NCI-H526 (cell line): ENCODE measurements around the gene PFKL.
"Not testable (repeated sequence)": the region's sequence is repeated elsewhere in the genome, so short reads cannot be mapped to it uniquely, and the experiment has no call there.

Experiments
- DNase-seq, 2 experiments: peaks; one replicate each; lab custom pipeline; 2025; lab: John Stamatoyannopoulos, UW

The PFKL gene

DNA sequence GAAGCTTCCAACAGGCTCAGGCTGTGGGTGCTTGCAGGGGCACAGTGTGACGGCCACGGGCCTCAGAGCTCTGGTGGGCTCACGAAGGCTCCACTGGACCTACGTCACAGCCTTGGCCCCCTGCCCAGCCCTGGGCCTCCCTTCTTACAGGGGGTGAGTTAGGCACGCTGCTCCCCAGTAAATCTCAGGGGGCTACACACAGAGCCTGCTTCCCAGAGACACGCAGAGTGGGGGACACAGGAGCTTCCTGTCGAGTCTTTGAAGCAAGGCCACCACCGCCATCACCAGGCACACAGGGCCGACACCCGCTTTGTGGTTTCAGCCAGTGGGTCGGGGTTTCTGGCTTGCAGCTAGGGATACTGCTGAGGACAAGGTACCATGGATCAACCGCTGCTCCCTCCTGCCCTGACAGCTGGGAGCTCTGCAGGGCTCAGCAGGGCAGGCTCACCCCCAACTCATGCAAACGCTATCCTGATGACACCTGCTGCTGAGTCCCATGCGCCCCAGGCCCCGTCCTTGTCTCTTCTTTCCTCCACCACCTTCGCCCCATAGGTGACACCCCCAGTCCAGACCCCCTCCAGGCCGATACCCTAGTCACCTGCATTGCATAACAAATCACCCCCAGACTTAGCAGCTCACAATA is 44.8 kb downstream of the PFKL start:
- no peak for DNase-seq

DNA sequence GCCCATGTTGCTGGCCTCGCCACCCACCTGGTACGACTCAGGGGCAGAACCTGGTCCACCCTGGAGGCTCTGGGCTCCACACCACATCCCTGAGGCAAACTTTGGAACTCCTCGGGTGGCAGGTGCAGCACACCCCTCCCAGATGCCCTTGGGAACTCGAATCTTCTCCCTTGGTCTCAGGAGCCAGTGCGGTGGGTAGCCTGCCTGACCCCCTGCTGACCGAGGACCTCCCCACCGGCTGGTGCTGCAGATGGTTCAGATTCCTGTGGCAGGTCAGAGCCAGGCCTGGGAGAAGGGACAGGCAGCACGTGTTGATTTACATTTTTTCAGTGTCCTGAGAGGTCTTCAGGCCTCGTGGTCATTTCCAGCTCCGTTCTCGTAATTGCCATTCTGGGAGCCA is 45.6 kb downstream of the PFKL start:
- no peak for DNase-seq

DNA sequence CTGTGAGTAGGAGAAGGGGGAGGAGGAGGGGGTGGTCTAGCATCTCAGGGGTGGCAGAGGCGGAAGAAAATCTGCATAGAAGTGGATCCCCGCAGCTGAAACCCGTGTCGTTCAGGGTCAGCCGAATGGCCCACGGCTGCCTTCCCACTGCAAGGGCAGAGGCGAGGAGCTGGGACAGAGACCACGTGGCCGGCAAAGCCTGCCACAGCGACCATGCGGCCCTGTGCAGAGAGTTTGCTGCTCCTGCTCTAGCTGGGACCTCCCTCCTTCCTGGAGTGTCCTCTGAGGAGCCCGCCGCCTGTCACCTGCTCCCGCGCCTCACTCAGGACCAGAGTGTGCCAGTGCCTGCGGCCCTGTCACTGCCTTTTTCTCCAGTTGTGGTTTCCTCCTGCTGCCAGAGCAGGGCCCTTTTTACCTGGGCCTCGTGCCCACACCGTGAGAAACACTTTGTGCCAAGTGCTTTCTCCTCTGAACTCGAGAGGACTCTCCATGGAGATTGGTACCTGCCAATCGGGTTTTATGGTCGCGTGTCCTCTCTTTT is 48.1 kb downstream of the PFKL start:
- no peak for DNase-seq

DNA sequence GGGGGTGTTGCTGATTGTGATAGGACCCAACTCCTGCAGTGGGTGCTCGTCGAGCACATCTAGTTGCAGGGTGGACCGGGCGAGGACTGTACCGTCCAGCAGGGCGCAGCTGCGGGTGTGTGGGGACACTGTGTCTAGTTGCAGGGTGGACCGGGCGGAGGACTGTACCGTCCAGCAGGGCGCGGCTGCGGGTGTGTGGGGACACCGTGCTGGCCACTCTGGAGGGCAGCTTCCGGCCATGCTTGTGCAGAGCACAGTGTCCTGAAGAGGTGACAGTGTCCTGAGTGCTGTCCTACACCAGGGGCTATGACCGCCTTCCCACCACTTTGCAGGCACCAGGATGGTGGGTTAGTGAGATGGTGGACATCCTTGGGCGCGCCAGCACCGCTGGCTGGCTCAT is 49.0 kb downstream of the PFKL start:
- no peak for DNase-seq

DNA sequence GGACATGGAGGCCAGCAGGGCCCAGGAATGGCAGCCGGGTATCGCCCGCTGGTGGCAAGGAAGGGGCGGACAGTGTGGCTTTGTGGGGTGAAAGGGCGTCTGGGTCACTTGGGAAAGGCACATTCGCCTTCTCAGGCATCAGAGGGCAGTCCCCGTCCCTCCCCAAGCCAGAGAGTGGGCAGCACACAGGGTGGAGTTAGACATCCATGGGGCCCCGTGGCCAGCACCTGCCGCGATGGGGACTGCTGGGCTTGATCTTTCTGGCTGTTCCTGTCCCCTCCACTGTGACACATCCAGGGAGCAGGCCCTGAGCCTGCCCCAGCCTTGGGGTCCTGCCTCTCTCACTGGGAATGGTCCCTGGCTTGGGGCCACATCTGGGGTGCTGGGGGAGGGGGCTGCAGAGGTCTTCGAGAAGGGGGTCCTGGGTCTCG is 49.6 kb downstream of the PFKL start:
- no peak for DNase-seq

DNA sequence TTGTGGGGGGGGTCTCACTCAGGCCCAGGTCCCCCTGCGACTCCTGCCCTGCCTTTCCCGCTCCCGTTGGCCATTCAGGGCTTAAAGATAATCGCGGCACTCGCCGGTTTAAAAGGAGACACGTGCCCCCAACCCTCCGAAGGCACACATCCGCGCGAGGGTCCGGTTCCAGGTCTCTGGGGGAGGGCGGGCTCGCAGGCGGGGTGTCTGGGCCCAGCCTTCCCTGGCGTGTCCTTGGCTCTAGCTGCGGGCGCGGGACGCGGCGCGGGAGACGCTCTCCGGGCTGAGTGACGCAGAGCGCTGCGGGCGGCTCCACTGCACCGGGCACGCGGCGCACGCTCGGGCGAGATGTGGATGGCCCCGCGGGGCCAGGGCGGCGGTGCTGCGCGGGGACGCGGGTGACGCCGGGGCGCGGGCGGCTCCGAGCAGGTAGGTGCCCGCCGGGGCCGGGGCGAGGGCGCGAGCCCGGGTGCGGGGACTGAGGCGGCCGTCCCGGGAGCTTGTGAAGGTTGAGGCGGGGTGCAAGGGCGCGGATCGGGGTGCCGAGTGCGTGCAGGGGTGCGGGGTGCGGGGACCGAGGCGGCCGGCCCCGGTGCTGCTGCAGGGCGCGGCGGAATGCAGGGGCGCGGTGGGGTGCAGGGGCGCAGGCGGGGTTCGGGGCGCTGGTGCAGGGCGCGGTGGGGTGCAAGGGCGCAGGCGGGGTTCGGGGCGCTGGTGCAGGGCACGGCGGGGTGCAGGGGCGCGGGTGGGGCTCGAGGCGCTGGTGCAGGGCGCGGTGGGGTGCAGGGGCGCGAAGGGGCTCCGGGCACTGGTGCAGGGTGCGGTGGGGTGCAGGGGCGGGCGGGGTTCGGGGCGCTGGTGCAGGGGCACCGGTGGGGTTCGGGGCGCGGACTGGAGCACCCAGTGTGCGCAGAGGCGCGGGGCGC is 50.3 kb downstream of the PFKL start:
- DNase-seq = no peak

DNA sequence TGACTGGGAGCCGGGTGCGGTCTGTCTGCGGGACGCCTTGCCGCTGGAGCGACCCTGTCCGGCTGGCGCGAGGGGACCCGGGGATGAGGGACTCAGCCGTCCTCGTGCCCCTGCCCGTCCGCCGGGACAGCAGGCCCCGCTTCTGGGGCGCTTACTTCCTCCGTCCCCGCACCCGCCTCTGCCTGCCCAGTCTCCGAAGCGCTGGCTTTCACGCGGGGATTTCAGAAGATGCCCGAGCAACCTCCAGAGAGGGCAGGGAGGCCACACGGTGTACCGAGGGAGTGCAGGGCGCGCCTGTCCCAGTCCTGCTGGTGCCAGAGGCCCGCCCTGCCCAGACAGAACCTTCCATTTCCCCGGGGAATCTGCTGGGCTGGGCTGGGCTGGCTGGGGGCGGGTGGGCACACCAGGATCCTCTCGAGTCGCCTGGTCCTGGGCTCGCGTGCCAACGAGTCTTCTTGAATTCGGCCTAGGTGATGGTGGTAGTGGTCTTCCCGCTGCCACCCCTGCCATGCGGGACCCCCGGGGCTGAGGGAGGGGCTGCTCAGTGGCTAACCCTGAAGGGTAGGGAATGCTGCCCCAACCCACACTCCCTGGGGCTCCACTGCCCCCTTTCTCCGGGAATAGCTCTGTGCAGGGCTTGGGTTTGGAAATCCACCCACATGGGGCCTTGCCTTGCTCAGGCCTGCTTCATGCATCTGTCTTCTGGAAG is 51.1 kb downstream of the PFKL start:
- no peak for DNase-seq

DNA sequence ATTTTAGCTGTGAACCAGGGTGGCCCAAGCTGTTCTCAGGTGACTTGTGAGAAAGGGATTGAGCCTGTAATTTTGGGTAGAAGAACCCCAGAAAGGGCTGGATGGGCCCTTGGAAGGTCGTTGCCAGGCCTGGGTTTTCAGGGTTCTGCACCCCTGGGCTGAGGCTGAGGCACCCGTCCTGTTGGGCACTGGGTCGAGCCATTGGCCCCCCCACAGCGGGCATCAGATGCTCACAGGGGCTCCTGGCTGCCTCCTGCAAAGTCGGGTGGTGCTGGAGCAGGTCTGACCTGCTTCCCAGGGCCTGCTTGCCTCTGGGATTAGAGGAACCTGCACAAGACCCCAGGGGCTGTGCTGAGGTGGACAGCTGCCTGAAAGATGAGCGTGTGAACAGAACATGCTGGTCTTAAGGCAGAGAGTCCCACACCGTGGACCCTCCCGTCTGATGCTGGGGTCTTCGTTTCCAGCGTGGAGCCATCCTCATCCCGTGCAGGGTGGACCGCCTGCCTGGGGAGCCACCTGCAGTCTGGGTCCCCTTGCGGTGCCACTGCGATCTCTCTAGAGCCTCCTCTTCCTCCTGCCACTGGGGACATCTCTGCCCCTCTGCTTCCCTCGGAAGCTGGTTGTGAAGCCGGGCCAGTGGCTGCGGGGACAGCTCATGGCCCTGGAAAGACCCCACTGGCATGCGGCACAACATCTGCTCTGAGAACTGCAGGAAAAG is 51.8 kb downstream of the PFKL start:
- no peak for DNase-seq

DNA sequence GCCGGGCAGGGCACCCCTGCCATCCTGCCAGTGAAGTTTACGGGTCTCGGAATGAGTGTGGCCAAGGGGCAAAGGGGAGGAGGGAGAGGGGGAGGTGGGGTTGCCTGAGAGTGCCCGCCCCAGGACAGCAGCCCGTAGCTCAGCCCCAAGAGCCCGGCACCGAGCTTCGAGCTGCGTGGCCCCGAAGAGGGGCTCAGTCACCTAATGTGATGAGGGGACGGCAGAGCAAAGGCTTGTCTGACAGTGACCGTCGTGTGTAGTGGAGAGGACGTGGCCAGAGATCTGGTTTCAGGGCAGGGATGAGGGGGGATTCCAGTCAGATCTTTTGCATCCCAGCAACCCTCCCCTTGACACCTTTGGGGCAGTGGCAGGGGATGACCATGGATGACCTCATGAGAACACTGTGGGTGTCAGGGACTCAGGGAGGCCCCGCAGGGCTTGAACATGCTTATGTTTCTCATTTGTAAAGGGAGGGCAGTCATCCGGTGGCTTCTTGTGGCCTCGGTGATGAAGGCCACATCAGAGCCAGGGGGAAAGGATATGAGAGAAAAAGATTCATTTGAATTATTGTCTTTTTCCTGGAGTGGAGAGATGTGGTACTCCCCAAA is 52.5 kb downstream of the PFKL start:
- DNase-seq = no peak

DNA sequence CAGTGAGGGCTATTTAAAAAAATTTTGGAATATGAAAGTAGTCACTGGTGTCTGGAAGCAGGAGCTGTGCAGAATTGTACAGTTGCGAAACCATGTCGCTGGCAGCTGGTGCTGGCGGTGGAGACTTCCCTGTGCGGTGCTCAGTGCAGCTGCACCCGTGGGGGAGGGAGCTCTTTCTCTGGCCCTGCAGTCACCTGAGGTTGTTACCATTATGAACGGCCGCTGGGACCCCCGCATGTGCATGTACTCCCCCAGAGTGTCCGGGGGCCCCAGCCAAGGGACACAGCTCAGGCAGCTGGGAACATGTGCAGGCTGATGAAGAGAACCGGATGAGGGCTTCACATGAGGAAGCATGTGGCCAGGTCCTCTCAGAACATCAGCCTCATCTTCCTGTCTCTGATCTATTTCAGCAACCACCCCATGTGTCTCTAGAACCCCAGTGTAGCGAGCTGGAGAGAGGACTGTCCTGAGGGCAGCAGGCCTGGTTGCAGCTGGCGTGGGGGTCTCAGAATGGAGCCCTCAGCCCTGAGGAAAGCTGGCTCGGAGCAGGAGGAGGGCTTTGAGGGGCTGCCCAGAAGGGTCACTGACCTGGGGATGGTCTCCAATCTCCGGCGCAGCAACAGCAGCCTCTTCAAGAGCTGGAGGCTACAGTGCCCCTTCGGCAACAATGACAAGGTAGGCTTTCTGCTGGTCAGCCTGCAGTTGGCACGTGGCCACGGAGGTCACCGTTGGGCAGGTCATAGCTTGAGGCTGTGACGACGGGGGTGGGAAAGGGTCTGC is 53.5 kb downstream of the PFKL start, which contains the start of gene TRPM2:
Gene TRPM2, plus strand, starts transcription at position 431 of the 780 bp plus-strand sequence. Its CDS starts 80 bp downstream, at position 511.
- no peak for DNase-seq

DNA sequence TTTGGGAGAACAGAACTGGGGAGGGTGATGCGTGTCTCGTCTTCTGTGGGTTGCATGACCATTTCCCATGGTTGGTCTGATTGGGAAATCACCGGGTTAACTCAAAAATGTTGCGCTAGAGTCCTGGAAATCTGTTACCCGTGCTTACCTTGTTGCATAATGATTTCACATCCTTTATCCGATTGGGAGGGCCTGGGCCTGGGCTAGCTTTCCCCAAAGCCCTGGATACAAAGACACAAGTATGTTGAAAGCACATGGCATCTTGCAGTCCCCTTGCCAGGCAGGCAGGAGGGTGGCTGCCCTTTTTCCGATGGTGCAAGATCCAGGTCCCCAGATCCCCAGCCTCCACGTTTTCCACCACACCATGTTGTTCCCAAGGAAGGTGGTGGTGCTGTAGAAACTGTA is 54.1 kb downstream of the PFKL start:
- DNase-seq = no peak

DNA sequence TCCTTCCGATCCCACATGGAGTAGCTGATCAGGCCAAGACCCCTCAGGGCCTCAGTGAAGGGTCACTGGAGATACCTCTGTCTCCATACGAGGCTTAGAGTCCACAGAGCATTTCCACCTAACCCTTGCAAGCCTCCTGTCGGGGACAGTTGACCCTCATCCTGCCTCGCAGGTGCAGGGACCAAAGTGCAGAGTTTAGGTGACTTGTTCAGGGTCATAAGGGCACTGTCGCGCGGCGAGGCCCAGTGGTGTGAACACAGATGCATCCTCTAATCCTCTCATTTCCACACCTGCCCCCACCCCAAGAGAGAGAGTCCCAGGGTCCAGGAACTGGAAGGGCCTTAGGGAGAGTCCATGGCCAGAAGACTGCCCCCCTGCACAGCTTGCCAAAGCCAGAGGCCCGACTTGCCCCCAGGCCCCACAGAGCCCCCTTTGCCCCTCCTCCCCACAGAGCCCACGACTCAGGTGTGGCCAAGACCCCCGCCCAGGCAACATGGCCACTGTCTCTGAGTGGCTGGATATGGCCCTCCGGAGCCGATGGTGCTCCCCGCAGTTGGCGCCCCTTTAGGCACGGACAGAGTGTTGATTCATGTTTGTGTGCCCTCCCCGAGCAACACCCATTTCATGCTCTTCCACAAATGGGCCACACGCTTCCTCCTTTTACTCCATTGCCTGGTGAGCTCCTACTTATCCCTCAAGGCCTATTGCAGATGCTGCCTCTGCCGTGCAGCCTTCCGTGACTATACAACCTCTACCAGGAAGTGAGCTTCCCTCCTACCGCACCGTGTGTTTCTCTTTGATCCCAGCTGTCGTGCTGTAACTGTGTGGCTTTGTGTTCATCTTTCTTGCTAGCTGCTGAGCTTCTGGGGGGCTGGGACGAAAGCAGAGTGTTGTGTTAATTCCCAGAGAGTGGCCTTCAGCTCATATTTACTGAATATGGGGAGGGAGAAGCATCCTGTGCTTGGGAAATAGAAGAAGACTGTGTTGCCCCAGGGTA is 55.2 kb downstream of the PFKL start:
- DNase-seq = no peak

DNA sequence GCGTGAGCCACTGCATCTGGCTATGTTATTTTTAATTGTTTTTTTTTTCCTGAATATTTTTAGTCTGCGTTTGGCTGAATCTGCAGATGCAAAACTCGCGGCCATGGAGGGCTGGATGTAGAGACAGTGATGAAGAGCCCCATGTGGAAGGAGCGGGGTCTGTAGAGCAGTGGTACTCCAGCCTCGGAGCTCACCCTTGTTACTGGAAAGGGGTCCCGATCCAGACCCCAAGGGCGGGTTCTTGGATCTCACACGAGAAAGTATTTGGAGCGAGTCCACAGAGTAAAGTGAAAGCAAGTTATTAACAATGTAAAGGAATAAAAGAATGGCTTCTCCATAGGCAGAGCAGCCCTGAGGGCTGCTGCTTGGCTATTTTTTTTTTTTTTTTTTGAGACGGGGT is 56.3 kb downstream of the PFKL start:
- DNase-seq = no peak

DNA sequence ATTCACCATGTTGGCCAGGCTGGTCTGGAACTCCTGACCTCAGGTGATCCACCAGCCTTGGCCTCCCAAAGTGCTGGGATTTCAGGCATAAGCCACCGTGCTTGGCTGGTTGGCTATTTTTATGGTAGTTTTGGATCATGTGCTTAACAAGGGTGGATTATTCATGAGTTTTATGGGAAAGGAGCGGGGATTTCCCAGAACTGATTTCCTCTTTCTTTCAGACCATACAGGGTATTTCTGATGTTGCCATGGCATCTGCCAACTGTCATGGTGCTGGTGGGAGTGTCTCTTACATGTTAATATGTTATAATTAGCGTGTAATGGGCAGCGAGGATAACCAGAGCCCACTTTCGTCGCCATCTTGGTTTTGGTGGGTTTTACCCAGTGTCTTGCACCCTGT is 56.8 kb downstream of the PFKL start:
- DNase-seq = no peak

DNA sequence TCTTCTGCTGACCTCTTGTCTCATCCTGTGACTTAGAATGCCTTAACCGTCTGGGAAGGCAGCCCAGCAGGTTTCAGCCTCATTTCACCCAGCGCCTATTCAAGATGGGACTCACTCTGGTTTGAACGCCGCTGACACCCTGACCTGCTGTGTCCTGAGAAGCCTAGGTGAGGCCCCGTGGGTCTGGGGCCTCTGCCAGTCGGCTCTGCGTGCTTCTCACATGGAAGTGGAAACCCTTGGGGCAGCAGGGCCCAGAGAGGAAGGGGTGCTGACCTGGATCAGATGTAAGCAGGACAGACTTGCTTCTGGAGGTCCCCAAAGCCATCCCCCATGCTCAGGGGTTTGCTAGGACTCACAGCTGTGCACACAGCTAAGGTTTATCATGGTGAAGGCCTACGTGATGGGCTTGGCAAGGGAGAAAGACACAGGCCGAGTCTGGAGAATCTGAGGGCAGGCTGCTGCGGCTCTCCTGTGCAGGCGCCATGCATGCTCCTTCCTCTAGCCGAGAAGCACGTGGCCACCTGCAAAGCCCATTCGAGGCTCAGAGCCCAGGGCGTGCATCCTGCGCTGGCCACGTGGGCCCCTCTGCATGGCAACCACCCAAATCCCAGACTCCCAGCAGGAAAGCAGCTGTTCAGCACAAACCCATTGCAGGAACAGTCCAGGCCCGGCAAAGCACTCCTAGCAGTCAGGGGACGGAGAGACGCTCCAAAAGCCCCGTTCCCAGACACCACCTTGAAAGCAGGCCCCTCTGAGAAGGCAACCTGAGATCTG is 57.4 kb downstream of the PFKL start:
- no peak for DNase-seq

DNA sequence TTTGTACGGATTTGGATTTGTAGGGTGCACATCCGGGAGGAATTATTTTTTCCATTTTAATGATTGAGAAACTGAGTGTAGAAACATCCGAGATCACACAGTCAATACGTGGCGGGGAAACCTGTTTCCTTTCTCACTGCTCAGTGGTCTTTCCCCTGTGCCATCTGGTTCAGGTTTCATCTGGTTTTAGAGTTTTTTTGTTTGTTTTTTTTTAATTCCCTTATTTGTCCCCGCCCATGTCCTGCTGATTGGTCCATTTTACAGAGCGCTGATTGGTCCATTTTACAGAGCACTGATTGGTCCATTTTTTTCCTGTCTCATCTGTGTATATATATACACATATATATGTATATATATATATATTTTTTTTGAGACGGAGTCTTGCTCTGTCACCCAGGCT is 59.5 kb downstream of the PFKL start:
- no peak for DNase-seq

DNA sequence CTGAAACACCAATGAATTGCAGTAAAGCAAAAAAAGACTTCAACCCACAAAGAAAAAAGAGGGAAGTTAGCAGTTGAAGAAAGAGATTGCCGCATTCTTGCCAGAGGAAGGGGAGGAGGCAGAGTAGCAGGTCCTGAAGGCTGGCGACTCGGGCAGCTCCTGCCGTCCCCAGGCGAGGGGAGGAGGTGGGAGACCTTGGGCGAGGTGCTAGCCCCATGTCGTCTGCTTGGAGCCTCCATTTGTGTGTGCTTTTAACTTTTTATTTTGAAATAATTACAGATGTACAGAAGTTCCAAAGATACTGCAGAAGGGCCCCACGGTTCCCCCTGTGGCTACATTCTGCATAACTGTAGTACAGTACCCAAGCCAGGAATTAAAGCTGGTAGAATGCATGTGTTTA is 60.3 kb downstream of the PFKL start:
- no peak for DNase-seq

DNA sequence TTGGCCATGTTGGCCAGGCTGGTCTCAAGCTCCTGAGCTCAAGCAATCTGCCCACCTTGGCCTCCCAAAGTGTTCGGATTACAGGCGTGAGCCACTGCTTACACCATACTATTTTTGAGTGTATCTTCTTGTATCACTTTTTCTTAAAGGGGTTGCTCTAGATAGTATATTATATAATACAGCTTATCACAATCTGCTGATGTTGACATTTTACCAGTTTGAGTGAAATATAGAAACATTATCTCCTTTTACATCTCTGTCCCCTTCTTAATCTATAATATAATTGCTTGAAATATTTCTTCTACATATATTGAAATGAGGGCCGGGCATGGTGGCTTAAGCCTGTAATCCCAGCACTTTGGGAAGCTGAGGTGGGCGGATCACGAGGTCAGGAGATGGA is 62.0 kb downstream of the PFKL start:
- not testable (repeated sequence) for DNase-seq

DNA sequence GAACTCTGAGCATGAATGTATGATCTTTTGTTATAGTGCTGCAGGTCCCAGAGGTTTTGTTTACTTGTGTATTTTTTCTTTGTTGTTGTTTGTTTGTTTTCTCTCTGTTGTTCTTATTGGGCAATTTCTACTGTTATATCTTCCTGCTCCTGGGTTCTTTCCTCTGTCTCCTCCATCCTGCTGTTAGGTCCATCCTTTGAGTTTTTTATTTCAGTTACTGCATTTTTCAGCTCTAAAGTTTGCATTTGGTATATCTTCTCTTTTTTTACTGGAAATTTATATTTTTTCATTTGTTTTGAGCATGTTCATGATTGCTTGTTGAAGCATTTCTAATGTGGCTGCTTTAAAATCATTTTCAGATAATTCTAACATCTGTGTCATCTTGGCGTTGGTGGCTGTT is 63.4 kb downstream of the PFKL start:
- no peak for DNase-seq
